CD4-positive, alpha-beta T cell (primary cell): ENCODE data around the gene PRMT1. TPM values are rescaled to one million over a fixed set of nuclear protein-coding genes. Genes with fewer than 3 reads are reported as not detected.
A peak's percentile ranks its signal among the peaks of the same experiment; 100 is the strongest.

ENCODE experiments used
- ATAC-seq: fragments of 200-7000 bp; cut with Tn5 transposase; one replicate; pipeline ENCODE4 v1.10.0; 2022; ENCODE audit warnings: mild to moderate bottlenecking; ENCODE audit not compliant: poor library complexity
- CTCF ChIA-PET: fragments of 350-600 bp; sonication (Branson Sonifier 250); formaldehyde crosslinking; loops from one replicate; lab custom pipeline; 2021; ENCODE audit warnings: antibody characterized with exemption, inconsistent platforms; lab: Charles Lee
- POLR2A ChIA-PET: fragments of 350-600 bp; sonication (Branson Sonifier 250); formaldehyde crosslinking; loops from one replicate; lab custom pipeline; 2021; ENCODE audit warnings: antibody characterized with exemption, inconsistent platforms; lab: Charles Lee
- DNase-seq, 14 experiments: peaks; one replicate each; pipeline ENCODE4 v3.0.0-alpha.2; 2013 to 2020; ENCODE audit warnings: mixed read lengths in 2 of 14
- H3K27ac ChIP-seq, 2 donors: one replicate each; pipeline versions ENCODE4 v1.5.1 to v1.7.0; 2013; ENCODE audit warnings: low read length in 2 of 2, low read depth in 1 of 2, mild to moderate bottlenecking in 1 of 2
- H3K27me3 ChIP-seq, 2 experiments: 1 replicate in 1 of 2; 2 replicates in 1 of 2; pipeline versions ENCODE4 v1.6.1 to v1.7.0; 2013; ENCODE audit warnings: low read length in 2 of 2, control low read depth in 1 of 2, mild to moderate bottlenecking in 1 of 2, moderate library complexity in 1 of 2; ENCODE audit not compliant: insufficient read depth in 2 of 2, control insufficient read depth in 1 of 2
- H3K36me3 ChIP-seq: one replicate; pipeline ENCODE4 v1.6.1; 2013; ENCODE audit warnings: low read length, control low read depth; ENCODE audit not compliant: insufficient read depth
- H3K4me1 ChIP-seq: one replicate; pipeline ENCODE4 v1.6.1; 2013; ENCODE audit warnings: low read length, control low read depth; ENCODE audit not compliant: insufficient read depth
- H3K4me3 ChIP-seq: one replicate; pipeline ENCODE4 v1.5.1; 2013; ENCODE audit warnings: mild to moderate bottlenecking, low read length, moderate library complexity
- H3K9me3 ChIP-seq, 2 experiments: 1 replicate in 1 of 2; 2 replicates in 1 of 2; pipeline versions ENCODE4 v1.6.1 to v1.7.0; 2013; ENCODE audit warnings: low read length in 2 of 2, mild to moderate bottlenecking in 2 of 2, control low read depth in 1 of 2, moderate library complexity in 1 of 2; ENCODE audit not compliant: control insufficient read depth in 1 of 2, insufficient read depth in 1 of 2
- H3K27ac Mint-ChIP-seq: one replicate; pipeline ENCODE4 v1.8.0; 2020; ENCODE audit warnings: mixed read lengths
- H3K27me3 Mint-ChIP-seq: one replicate; pipeline ENCODE4 v1.8.0; 2021; ENCODE audit warnings: mixed read lengths
- H3K36me3 Mint-ChIP-seq: one replicate; pipeline ENCODE4 v1.8.0; 2021; ENCODE audit warnings: low read depth, mixed read lengths
- H3K4me1 Mint-ChIP-seq: one replicate; pipeline ENCODE4 v1.8.0; 2021; ENCODE audit warnings: low read depth, mixed read lengths
- H3K4me3 Mint-ChIP-seq: one replicate; pipeline ENCODE4 v1.8.0; 2020; ENCODE audit warnings: mild to moderate bottlenecking, mixed read lengths
- H3K9me3 Mint-ChIP-seq: one replicate; pipeline ENCODE4 v1.8.0; 2020; ENCODE audit warnings: mixed read lengths
- CTCF ChIP-seq: fragments of 200-600 bp; IDR thresholded peaks from one replicate; pipeline ENCODE4 v1.8.0; 2022; ENCODE audit warnings: antibody characterized with exemption, mild to moderate bottlenecking
- intact Hi-C, 2 experiments: fragments of 100-400 bp; cut with DNase I in 1 of 2; cut with micrococcal nuclease in 1 of 2; formaldehyde crosslinking; loops; one replicate each; pipeline versions ENCODE4 v1.15.1 to v1.9.0; 2023 to 2025; cut with DNase I, micrococcal nuclease
- total RNA-seq, 174 experiments: library from RNA in 2 of 174; stranded (reverse) in 2 of 174; gene quantifications; one replicate each; pipeline ENCODE4 v1.2.3 and lab custom pipeline; 2021 to 2026

PRMT1 gene
- total RNA-seq, 2 experiments from 2014 or later = 41.5 to 46.4 TPM

GRCh38 chr19:49680421-49681351 is 3.6 kb downstream of the PRMT1 start:
- peaks cover 68% of the 10 kb centered on the region for H3K36me3 Mint-ChIP-seq
- H3K4me1 Mint-ChIP-seq = peaks cover 38% of the 10 kb centered on the region
- Histone ChIP-seq H3K4me3 (no peak overlapping the region), H3K9me3 (no peaks in the 10 kb centered on the region), H3K27ac (peak overlapping the region; percentile 13 to 35), H3K36me3 (peaks cover 53% of the 10 kb centered on the region), H3K4me1 (peaks cover 52% of the 10 kb centered on the region), H3K27me3 (no peaks in the 10 kb centered on the region)
- peak; percentile 88 to 97 (median 95) for DNase-seq
- peak overlapping the region; percentile 53 for H3K27ac Mint-ChIP-seq
- no peaks in the 10 kb centered on the region for H3K9me3 Mint-ChIP-seq
- ChIA-PET POLR2A (interaction anchor here (0.6 to 1.6 kb wide), 6 partner anchors 9 to 212 kb away, joined by 3 to 7 read pairs (median 3); partner anchors contain the start of genes ADM5 and RPS11), CTCF (interaction anchor here (0.6 to 1.6 kb wide), 19 partner anchors 9 to 892 kb away, joined by 3 to 7 read pairs (median 4); partner anchors contain the start of genes BCL2L12, CPT1C, IRF3 and PRR12)
- peak overlapping the region; percentile 57 for H3K4me3 Mint-ChIP-seq
- intact Hi-C loops = loop anchor here (1.0 to 2.0 kb wide), 6 partner anchors 38 to 454 kb away; no protein-coding TSS in a partner anchor
- TF ChIP-seq CTCF = peak; percentile 98
- ATAC-seq = peak; percentile 18
- no peaks in the 10 kb centered on the region for H3K27me3 Mint-ChIP-seq

GRCh38 chr19:49681830-49682229 is 4.8 kb downstream of the PRMT1 start:
- peak in 1 of 14 experiments; percentile 44 for DNase-seq

More at GRCh38 chr19:49681830-49682229, 4.8 kb downstream of the PRMT1 start:
- Mint-ChIP-seq H3K27ac (no peak overlapping the region), H3K36me3 (peaks cover 69% of the 10 kb centered on the region), H3K27me3 (no peaks in the 10 kb centered on the region), H3K4me1 (peaks cover 27% of the 10 kb centered on the region), H3K9me3 (no peaks in the 10 kb centered on the region), H3K4me3 (no peak overlapping the region)
- Histone ChIP-seq H3K4me3 (no peak overlapping the region), H3K4me1 (peaks cover 43% of the 10 kb centered on the region), H3K36me3 (peaks cover 60% of the 10 kb centered on the region), H3K27me3 (no peaks in the 10 kb centered on the region), H3K27ac (no peak overlapping the region), H3K9me3 (no peaks in the 10 kb centered on the region)
- intact Hi-C loops = loop anchor here in 1 of 2 experiments (2.0 kb wide), 1 partner anchor 453 kb away; no protein-coding TSS in a partner anchor
- POLR2A ChIA-PET = interaction anchor here (1.1 kb wide), 1 partner anchor 179 kb away, joined by 3 read pairs; no protein-coding TSS in a partner anchor
- CTCF ChIA-PET = interaction anchor here (1.4 to 1.6 kb wide), 3 partner anchors 111 to 290 kb away, joined by 4 to 6 read pairs (median 4); no protein-coding TSS in a partner anchor
- ATAC-seq = no peak
- TF ChIP-seq CTCF = no peak
